T-helper 1 cell (primary cell): Measurements from ENCODE around the gene CELSR3.

Experiments
- DNase-seq, 5 donors: peaks; one replicate each; pipeline ENCODE4 v3.0.0-alpha.2; 2012 to 2020

Gene CELSR3

DNA sequence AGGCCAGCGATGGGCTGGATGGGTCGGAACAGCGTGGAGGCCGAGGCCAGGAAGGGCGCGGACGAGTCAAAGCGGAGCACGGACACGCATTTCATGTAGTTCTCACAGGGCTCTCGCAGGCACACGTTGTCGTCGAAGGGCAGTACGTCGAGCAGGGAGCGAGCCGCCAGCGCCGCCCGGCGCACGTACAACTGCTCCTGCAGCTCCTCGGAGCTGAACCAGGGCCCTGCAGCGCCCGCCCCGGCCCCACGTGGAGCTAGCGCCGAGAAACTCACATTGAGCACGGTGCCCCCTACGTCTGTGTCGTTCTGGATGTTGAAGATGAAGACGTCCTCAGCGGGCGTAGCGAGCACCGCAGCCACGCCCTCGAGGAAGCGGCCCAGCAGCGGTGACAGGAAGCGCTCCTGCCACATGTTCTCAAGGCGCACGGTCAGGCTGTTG is 5.8 kb downstream of the CELSR3 start:
- DNase-seq, result peak in 3 of 5 donors; percentile 17 to 44 (median 19)

DNA sequence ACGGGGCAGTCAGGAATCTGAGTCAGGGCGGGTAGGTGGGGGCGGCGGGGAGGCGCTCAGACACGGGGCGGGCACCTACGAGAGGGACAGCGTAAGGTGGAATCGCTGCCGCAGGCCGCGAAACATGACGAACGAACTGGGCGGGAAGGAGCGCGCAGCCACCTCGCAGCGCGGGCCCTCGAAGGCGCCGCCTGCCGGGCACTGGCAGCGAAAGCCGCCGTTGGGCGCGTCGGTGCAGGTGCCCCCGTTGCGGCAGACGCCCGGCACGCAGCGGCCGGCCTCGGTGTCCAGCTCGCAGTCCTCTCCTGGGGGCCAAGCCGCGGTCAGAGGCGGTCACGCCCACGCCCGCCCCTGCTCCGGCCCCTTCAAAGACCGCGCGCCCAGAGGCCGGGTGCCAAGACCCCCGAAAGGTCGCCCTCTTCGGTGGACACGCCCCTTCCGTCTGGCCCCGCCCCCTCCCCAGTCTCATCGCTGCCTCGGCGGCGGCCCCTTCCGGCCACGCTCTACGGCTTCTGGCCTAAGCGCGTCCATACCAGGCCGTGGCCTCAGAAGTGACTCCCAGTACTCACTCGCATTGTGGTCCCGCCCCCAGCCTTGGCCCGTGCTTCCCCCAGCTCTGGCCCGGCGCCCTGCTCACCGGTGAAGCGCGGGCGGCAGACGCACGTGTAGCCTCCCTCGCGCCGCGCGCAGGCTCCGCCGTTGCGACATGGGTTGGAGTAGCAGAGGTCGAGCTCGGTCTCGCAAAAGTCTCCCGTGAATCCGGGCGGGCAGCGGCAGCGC is 6.4 kb downstream of the CELSR3 start:
- peak; percentile 67 to 91 (median 79) for DNase-seq

DNA sequence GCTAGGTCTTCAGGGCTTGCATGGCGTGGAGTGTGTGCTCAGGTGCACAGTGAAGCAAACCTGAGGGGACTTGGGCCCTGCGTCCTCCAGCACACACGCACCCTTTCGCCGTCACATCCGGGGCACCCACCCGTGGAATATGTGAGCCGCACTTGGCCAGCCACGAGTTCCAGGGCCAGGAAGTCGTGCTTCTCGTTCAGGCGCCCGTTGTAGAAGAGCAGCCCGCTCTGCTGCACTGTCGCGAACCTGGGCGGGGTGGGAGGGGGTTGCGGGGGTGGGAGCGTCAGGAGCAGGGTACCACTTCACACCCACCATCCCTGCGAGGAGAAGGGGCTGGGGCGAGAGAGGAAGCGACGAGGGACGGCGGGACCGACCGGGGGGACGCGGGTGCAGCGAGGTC is 7.1 kb downstream of the CELSR3 start:
- DNase-seq, result peak in 3 of 5 donors; percentile 43 to 72 (median 43)

DNA sequence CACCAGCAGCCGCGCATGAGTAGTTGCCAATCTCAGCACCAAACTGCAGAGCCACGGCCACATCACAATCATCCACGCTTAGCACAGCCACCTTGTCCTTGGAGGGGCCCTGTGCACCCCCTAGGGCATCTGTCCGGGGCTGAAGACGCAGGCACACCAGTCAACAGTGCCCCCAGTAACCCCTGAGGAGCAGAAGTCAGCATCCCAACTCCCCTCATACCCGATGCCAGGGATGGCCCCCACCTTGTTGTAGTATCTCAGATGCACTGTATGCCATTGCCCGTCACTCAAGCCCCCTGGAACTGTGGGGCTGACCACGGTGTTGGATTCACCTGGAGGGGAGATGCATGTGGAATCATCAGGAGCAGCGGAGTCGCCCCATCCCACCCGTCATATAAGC is 7.6 kb downstream of the CELSR3 start:
- no peak for DNase-seq

DNA sequence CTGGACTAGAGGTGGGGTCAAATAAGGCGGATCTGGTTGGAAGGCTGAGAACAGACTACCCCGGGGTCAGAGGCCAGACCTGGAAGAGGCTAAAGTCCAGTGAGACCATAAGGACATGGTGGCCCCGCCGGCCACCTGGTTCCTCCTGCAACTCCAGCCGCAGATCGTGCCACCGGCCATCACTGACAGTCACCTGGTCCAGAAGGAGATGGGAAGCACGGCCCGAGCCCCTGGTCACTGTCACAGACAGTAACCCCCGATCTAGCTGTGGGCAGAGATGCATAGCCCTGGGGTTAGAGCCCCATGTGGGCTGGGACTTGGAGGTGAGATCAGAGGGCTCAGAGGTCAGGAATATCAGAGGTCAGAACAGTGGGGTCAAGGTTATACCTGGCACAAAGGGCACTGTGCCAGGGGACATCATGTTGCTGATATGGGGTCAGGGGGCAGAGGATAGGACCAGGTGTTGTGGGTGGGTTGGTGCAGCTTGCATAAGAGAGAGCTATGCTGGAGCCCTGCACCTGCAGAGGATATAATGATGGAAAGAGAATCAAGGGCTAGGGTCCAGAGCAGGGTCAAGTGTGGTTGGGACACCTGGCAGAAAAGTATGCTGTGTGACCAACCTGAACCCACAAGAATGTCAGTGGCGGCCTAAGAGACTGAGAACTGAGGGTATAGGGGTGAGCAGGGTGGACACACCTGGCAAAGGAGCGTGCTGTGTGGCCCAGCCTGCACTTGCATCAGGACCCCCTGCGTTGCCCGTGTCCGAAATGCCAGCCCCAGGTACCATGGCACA is 9.6 kb downstream of the CELSR3 start:
- DNase-seq, result no peak

DNA sequence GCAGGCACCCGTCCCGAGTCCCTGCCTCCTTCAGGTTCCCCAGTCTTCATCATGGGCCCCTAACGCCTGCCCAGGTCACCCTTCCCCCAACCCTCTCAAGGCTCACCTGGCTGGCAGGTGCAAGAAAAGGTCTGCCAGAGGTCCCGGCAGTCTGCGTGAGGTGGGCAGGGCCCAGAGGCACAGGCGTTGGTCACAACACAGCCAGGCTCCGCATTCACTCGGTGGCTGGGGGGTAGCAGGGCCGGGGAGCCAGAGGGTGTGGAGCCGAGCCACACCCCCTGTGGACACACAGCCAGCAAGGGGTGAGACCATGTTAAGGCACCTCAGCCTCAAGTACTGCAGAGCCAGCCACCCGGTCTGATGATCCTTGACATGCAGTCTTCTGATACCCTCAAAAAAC is 10.9 kb downstream of the CELSR3 start:
- DNase-seq, result no peak

DNA sequence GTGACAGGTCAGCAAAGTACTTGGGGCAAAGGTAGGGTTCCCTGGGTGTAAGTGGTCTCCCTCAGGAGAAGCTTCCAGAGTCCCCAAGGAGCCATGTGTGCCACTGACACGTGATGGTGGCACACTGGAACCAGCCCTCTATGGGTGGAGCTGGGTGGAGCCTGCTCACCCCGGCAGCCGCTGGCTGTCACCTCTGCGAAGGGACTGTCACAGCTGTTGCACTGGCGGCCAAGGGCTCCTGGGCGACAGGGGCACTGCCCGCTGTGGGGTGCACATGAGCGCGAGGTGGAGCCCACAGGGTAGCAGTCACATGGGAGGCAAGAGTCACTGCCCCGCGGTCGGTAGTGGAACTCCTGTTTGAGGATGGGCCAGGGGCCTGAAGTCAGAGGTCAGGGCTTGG is 12.0 kb downstream of the CELSR3 start:
- no peak for DNase-seq

DNA sequence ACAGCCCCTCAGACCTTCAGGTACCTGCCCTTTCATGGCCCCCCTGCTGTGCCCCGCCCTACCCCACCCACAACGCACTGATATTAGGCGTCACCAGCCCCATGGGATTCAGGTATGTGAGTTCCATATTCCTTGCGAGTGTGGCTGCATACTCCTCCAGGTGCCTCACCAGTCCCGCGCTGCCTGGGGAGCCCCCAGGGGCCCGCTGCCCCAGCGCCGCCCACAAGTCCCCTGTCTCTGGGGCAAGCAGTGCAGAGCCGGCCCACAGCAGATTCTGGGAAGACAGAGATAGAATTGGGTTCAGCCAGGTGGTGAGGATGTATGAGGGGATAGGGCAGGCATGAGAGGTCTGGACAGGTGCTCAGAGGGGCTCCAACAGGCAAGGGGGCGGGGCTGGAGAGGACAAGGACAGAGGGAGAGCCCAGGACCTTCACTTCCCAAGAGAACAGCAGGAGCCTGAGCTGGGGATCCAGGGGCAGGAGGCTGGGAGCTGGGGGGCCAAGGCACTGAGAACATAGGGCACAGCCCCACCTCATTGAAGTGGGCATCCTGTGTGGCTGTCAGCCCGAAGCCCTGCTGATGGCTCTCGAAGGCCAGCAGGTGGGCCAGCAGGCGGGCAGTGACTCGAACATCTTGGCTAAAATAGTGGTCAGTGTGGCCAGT is 14.4 kb downstream of the CELSR3 start:
- no peak for DNase-seq

DNA sequence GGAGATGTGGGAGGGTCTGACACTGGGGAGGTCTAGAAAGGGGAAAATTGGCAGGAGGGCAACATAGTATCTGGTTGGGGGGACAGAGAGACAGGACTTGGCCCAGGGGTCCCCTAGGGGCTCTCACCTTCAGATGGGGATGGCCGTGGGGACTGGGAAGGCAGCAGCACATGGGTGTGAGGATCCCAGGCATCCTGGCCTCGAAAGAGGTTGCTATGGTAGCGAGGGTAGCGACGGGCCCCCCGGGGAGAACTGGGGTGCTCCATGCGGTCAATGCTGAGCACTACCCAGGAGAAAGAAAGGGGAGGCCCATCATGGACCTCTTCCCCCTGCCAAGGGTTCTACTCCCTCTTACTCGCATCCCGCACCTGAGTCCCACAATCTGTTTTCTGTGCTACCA is 15.0 kb downstream of the CELSR3 start:
- DNase-seq, result no peak

DNA sequence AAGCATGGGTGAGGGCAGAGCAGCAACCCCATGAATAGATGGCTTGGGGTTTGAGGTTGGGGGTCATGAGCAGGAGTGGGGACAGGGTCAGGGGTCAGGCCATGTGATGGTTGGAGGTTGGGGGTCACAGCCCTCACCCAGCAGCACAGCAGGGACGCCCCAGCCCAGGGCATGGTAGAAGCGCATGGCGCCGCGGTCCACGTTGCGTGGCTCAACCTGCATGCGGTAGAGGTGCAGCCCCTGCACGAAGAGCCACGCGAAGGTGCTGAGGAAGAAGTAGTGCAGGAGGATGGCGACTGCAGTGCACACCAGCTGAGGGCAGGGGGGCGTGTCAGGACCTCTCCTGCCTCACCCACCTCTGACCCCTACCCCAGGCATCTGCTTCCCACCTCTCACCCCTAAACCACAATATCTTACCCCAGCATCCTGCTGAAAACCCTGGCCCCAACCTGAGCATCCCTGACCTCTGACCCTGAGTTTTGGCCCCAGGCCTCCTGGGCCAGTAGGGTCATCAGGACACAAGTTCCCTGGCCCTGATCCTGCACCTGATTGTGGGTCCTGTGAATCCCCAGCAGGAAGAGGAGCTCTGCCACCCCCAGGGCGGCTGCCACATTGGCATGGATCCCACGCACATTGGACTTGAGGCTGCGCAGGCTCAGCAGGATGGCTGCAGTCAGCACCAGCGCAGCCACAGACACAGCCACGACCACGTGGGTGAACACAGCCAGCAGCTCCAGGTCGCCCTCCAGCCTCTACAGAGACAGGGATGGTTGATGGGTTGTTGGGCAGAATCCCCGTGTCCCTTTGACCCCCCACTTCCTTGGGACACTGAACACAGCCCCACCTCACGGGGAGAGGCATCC is 17.6 kb downstream of the CELSR3 start:
- DNase-seq, result no peak

DNA sequence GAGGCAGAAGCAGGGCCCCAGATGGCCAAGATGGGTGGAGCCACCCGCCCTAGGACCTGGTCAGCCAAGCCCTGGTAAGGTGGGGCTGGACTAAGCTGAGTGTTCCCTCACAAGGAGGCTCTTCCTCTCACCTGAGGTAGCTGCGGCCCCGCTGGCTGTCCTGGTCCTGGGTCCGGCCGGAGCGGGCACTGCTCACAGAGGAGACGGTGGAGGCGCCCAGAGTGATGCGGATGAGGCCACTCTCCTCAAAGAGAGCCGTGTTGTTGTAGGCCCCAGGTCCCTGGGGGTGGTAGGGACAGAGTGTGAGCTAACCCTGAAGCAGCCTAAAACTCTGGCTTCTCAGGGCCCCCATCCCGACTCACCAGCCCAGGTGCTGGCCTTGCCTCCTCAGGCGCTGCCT is 20.1 kb downstream of the CELSR3 start:
- no peak for DNase-seq

DNA sequence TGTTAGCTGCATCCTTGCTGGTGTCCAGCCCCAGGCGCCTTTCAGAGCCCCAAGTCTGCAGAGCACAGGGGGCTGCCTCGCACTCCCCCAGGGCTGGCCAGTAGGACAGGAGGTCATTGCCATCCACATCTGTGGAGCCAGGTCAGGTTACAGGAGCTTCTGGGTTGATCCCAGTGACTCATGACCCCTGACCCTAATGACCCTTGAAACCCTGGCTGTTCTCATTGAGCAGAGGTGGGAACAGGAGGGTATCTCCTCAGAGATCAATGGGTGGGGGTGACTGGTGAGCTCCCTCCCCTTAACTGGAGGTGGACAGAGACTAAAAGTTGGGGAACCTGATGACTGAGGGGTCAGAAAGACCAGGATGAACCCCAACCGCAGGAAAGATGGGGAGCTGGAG is 21.3 kb downstream of the CELSR3 start:
- no peak for DNase-seq

DNA sequence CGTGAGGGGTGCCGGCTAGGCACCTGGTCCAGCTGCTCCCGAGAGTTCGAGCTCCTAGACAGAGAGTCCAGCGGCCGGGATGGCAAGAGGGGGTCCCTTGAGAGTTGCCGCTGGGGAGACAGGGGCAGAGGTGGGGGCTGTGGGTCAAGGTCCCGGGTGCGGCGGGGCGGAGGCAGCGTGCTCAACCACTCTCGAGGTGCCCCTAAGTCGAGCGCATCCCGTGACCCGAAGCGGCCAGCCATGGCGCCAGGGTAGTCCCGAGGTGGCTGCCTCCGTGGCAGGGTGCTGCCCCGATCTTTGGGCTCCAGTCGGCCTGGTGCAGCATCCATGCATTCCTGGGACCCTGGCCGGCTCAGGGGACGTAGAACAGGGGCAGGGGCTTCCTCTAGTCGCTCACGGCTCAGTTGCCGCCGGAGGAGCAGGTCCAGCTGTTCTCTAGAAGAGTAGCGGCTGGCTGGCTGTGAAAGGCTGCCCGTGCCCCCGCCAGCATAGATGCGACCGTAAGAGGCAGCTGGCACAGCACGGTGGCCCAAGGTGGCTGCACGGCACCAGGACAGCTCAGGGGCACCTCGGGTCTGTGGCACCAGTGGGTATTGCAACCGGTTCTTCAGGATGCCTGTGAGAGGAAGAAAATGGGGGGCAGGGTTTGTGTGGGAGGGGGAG is 22.6 kb downstream of the CELSR3 start:
- no peak for DNase-seq

DNA sequence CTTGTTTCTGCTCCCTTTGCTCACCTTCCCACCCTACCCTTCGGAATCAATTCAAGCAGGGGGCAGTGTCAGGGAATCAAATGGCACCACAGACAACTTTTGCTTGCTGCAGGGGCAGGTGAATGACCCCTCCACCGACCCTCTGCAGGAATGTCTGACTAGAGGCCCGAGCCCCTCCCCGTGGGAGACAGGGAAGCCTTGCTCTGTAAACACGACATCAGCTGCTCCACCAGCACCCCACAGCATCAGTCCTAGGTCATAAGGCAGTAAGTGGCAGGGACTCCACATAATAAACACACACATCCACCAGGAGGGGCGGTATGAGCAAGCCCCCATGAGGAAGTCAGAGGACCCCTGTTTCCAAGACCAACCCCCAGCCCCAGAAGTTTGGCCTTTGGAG is 25.4 kb downstream of the CELSR3 start:
- no peak for DNase-seq

DNA sequence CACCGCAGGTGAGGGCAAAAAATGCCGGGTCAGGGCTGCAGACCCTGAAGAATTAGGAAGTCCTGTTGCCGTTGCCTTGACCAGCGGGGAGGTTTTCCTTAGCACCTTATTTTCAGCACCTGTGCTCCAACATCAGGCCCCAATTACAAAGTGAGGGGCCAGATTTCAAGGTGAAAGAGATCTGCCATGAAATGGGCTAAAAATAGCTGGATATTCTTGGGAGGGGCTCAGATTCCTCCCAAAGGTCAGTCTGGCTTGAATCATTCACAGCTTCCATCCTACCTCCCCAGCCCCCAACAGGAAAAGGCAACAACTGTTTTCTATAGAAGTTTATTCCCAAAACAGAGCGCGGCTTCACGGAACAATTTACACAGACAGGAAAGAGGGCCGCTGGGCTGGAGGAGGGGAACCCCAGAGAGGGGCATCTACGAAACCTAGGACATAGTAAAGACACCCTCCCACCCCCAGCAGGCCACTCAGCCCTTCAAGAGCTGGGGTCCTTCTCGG is 26.5 kb downstream of the CELSR3 start:
- no peak for DNase-seq

DNA sequence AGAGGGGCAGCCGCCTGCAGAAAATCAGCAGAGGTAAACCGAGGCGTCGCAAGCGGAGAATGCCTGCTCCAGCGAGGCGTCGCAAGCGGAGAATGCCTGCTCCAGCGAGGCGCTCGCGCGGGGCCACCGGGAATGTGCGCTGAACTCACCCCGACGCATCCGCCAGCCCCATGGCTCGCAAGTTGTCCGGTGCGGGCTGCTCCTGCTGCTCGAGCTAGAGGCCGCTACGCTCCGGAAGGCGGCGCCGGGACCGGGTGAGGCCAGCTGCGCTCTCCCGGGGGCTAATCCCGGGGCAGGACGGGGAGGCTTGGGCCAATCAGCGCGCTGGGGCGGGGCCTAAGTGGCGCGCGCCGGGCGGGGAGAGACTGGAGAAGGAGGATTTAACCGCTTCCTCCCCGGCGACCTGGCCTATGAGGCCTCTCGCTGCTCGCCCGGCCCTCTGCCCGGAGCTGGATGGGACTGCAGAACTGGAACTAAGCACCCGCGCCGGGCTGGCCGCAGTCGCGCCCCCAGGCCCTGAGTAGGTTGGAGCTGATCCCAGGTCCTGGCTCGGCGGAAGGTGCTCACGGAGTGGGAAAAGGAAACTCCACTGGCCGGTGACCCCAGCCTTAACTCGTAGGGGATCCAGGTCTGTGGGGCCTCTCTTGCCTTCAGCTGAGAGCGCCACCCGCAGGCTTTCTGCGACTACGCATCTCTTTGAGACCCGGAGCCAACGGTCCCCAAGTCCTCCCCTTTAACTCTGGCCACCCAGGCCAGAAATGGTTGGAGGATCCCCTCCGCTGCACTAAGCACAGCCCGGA is 27.3 kb downstream of the CELSR3 start, which contains the start of gene SLC26A6:
SLC26A6 (minus strand) TSS at position 240 of the 800 bp plus-strand sequence; CDS start at position 172, 68 bp downstream.
- DNase-seq, result peak; percentile 85 to 96 (median 89)

DNA sequence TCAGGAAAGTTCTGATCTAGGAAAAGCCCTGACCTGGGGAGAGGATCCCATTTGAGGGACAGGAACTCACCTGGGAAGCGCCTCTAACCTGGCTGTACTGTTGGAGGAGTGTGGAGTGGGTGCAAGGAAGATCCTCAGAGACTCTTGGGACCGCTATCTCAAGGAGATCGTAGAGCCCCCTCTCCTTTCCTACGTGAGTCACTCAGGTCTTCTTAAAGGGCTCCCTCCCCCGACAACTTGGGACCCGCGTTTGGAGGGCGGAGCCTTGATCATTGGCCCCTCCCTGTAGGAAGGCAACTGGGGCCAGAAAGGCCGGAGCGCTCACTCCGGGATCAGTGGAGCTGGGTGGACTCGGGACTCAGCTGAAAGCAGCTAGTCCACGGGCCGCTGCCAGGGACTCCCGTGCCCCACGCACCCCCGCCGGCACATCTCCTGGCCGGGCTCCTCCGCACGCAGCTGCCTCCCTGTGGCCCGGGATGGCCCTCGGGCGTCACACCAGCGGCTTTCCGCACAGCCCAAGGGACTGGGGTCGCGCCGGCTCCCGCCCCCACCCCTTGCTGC is 27.9 kb downstream of the CELSR3 start:
- DNase-seq, result peak in 3 of 5 donors; percentile 24 to 36 (median 29)

DNA sequence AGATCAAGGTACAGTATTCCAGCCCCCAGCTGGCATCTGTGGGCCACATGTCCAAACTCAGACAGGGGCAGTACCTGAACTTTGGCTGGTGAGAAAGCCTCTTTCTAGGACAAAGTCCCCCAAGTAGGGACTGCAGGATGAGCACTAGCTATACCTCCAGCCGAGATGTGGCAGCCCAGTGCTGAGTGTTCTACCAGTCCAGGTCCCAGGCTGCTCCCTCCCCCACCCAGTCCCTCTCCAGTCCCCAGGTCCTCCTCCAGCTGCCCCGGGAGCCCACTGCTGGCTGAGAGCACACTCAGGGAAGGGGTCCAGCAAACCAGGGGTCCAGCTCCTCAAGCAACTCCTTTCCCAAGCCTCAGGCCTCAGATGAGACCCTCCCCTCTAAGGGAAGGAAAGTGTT is 28.9 kb downstream of the CELSR3 start:
- no peak for DNase-seq

DNA sequence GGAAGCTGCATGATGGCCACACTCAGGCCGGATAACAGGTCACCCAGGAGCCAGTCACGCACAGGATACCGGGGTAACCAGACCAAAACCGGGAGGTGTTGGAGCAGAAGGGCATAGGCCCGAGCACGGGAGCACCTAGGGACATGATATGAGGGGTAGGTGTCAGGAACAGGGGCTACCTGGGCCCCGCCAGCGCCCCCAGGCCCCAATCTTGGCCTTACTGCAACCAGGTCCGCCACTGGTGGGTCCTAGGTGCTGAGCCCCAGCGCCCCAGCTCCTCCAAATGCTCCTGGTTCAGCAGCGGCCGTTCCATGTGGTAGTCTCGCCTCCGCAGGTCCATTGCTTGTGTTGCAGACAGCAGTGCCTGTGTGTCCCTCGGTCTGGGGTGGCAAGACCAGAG is 29.4 kb downstream of the CELSR3 start:
- DNase-seq, result no peak
